ENCODE data around the gene GPATCH2L.
A peak's percentile ranks its signal among the peaks of the same experiment; 100 is the strongest.

The GPATCH2L gene

GRCh38 chr14:76257842-76258397 is 106.2 kb downstream of the GPATCH2L start:
- no peak for DNase-seq

GRCh38 chr14:76259029-76259735 is 107.5 kb downstream of the GPATCH2L start:
- peak; percentile 39 for DNase-seq

GRCh38 chr14:76260749-76261148 is 109.0 kb downstream of the GPATCH2L start:
- no peak for DNase-seq

- no peak for DNase-seq
Measured at GRCh38 chr14:76261371-76261811, 109.7 kb downstream of the GPATCH2L start.

GRCh38 chr14:76262641-76263040 is 110.9 kb downstream of the GPATCH2L start:
- peak; percentile 56 for DNase-seq
